ENCODE measurements around the gene IL6R.
"Not testable (repeated sequence)": the region's sequence is repeated elsewhere in the genome, so short reads cannot be mapped to it uniquely, and the experiment has no call there.

IL6R gene

DNA sequence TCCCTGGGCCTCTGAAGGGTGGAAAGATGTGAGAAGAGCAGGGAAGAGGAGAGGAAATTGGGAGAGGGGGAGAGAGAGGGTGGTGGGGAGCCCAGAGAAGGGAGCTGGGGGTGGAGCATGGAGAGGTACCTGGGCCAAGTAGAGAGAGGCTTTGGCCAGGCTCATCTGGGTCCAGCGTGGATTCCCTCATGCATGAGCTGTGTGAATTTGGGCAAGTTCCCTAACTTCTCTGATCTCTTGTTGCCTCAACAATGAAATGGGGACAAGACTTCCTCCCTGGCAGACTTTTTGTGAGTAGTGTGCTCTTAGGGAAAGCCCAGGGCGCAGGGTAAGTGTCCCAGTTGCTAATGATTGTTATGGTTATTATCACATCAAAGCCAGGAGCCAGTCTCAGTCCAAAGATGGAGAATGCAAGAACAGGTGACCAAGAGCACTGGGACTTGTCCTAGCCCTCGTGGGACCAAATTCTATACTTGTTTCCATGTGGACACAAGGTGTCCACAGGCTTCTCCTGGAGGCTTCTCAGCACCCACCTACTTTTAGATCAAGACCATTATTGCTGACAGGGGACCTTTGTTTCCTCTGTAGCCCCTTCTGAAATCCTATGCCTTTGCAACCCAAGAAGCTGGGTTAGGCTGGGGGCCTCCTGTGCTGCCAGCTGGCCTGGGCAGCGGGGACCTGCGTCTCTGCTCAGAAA, 13.9 kb downstream of the IL6R start:
- peaks cover 4 to 5% of the 10 kb centered on the region in 2 donors for H3K36me3 ChIP-seq (ENCODE audit: control insufficient read depth in 1 of 2, insufficient read depth in 2 of 2, low read length in 2 of 2)
- peak overlapping the region; percentile 94 for H3K27ac ChIP-seq (ENCODE audit: low read length)
- H3K4me3 ChIP-seq (ENCODE audit: low read depth in 1 of 2, low read length in 2 of 2), result peak overlapping the region; percentile 16 to 32
- no peaks in the 10 kb centered on the region for H3K27me3 ChIP-seq (ENCODE audit: low read depth, low read length)
- peaks cover 36 to 68% of the 10 kb centered on the region in 2 donors for H3K4me1 ChIP-seq (ENCODE audit: control insufficient read depth in 1 of 2, insufficient read depth in 2 of 2, low read length in 2 of 2)
- H3K9me3 ChIP-seq (ENCODE audit: control insufficient read depth in 1 of 2, low read length in 2 of 2), result no peaks in the 10 kb centered on the region

DNA sequence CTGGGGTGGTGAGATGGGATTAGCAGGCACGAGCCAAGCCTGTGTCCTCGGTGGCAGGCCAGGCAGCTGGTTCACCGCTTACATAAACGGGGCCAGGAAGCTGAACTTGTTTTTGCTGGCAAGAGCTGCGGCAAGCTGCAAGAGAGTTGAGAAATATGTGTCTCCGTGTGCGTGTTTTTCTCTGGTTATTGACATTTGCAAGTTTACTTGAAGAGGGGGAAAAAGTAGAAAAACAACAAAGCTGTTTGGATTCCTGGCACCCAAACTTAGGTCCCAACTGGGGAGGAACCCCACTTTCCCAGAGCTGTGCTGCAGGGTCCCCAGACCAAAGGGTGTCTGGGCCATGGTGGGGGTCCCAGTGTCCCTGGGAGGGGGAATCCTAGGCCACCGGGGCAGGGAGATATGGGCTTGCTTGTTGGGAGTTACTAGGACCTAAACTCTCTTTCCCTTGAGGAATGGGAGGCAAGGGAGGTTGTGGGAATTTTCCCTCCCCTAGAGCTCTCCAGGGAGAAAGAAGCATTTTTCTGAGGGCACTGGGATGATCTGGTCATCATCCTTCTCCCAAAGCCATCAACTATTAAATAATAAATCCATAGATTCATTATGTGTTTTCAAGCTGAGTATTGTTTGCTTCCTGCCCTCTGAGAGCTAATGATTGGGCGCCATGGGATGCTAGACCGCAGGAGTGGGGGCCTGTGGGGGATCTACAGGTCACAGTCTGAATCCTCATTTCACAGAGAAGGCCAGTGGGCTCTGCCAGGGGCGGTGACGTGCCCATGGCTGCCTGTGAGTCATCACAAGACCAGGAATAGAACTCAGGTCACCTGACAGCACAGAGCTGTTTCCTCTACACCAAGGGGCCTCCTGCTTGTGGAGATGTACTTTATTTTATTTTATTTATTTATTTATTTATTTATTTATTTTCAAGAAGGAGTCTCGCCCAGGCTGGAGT, 14.8 kb downstream of the IL6R start:
- peak overlapping the region; percentile 94 for H3K27ac ChIP-seq (ENCODE audit: low read length)
- H3K4me3 ChIP-seq (ENCODE audit: low read depth in 1 of 2, low read length in 2 of 2), result peak overlapping the region; percentile 16 to 32
- peaks cover 4 to 5% of the 10 kb centered on the region in 2 donors for H3K36me3 ChIP-seq (ENCODE audit: control insufficient read depth in 1 of 2, insufficient read depth in 2 of 2, low read length in 2 of 2)
- peaks cover 42 to 66% of the 10 kb centered on the region in 2 donors for H3K4me1 ChIP-seq (ENCODE audit: control insufficient read depth in 1 of 2, insufficient read depth in 2 of 2, low read length in 2 of 2)
- no peaks in the 10 kb centered on the region for H3K9me3 ChIP-seq (ENCODE audit: control insufficient read depth in 1 of 2, low read length in 2 of 2)
- no peaks in the 10 kb centered on the region for H3K27me3 ChIP-seq (ENCODE audit: low read depth, low read length)

DNA sequence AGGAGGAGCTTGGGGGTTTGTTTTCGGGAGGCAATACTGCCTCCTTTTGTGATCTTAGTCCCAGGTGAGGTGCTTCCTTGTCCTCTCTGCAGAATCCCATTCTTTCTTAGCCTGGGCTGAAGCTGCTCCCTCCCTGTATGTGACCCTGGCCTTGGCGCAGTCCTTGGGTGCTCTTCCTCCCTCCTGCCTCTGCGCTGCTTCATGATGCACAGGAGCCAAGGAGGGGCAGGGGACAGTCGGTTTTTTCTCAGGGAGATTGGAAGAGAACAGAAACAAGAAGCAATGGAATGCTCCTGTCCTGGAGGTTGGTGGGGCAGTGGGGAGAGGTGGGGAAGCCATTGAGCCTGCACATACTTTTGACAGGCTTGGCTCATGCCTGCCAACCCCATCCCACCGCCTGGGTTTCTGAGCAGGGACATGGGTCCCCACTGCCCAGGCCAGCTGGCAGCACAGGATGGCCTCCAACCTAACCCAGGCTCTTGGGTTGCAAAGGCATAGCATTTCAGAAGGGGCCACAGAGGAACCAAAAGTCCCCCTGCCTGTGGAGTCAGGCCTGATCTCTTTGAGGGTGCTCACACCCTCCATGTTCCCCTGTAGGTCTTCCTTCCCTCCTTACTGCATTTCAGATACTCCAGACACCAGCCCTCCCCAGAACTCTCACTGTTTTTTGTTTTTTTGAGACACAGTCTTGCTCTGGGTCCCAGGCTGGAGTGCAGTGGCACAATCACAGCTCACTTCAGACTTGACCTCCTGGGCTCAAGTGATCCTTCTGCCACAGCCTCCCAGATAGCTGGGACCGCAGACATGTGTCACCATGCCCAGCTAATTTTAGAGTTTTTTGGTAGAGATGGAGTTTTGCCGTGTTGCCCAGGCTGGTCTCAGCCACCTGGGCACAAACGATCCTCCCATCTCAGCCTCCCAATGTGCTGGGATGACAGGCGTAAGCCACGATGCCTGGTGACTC, 16.1 kb downstream of the IL6R start:
- peak overlapping the region; percentile 49 for H3K27ac ChIP-seq (ENCODE audit: low read length)
- peak overlapping the region in 1 of 2 donors; percentile 16 for H3K4me3 ChIP-seq (ENCODE audit: low read depth in 1 of 2, low read length in 2 of 2)
- peaks cover 4 to 5% of the 10 kb centered on the region in 2 donors for H3K36me3 ChIP-seq (ENCODE audit: control insufficient read depth in 1 of 2, insufficient read depth in 2 of 2, low read length in 2 of 2)
- H3K9me3 ChIP-seq (ENCODE audit: control insufficient read depth in 1 of 2, low read length in 2 of 2), result no peaks in the 10 kb centered on the region
- peaks cover 42 to 65% of the 10 kb centered on the region in 2 donors for H3K4me1 ChIP-seq (ENCODE audit: control insufficient read depth in 1 of 2, insufficient read depth in 2 of 2, low read length in 2 of 2)
- no peaks in the 10 kb centered on the region for H3K27me3 ChIP-seq (ENCODE audit: low read depth, low read length)

DNA sequence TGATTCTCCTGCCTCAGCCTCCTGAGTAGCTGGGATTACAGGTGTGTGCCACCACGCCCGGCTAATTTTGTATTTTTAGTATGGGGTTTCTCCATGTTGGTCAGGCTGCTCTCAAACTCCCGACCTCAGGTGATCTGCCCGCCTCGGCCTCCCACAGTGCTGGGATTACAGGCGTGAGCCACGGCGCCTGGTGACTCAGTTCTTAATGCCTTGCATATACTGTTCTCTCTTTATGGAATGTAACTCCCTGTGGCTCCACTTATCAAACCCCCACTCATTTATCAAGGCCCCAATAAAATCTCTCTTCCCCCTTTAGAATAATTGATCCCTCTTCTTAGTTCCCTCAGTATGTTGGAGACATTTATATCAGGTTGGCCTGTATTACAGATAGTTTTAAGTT, 16.9 kb downstream of the IL6R start:
- not testable (repeated sequence) for H3K4me3 ChIP-seq (ENCODE audit: low read depth in 1 of 2, low read length in 2 of 2); H3K9me3 ChIP-seq (ENCODE audit: control insufficient read depth in 1 of 2, low read length in 2 of 2); H3K27ac ChIP-seq (ENCODE audit: low read length); H3K36me3 ChIP-seq (ENCODE audit: control insufficient read depth in 1 of 2, insufficient read depth in 2 of 2, low read length in 2 of 2); H3K27me3 ChIP-seq (ENCODE audit: low read depth, low read length)
- H3K4me1 ChIP-seq (ENCODE audit: control insufficient read depth in 1 of 2, insufficient read depth in 2 of 2, low read length in 2 of 2), result peaks cover 42 to 62% of the 10 kb centered on the region in 2 donors

DNA sequence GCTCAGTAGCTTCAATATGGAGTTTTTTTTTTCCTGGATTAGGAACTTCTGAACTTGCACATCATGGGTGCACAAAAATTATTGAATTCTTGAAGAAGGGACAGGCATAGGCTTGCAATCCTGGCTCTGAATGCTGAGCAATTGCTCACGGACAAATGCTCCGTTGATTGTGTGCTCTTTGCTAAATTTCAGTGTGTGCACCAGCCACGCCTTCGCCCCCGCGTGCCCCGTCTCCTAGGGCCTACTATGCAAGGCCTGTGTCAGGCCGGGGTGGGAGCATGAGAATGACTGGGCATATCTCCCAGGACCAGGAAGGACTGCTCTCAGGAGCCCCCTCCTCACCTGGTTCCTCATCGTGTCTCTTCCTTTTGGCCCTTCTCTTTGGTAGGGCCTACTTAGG, 17.4 kb downstream of the IL6R start:
- no peak overlapping the region for H3K4me3 ChIP-seq (ENCODE audit: low read depth in 1 of 2, low read length in 2 of 2)
- peaks cover 45 to 63% of the 10 kb centered on the region in 2 donors for H3K4me1 ChIP-seq (ENCODE audit: control insufficient read depth in 1 of 2, insufficient read depth in 2 of 2, low read length in 2 of 2)
- no peak overlapping the region for H3K27ac ChIP-seq (ENCODE audit: low read length)
- H3K27me3 ChIP-seq (ENCODE audit: low read depth, low read length), result no peaks in the 10 kb centered on the region
- no peaks in the 10 kb centered on the region for H3K9me3 ChIP-seq (ENCODE audit: control insufficient read depth in 1 of 2, low read length in 2 of 2)
- peaks cover 4 to 5% of the 10 kb centered on the region in 2 donors for H3K36me3 ChIP-seq (ENCODE audit: control insufficient read depth in 1 of 2, insufficient read depth in 2 of 2, low read length in 2 of 2)

DNA sequence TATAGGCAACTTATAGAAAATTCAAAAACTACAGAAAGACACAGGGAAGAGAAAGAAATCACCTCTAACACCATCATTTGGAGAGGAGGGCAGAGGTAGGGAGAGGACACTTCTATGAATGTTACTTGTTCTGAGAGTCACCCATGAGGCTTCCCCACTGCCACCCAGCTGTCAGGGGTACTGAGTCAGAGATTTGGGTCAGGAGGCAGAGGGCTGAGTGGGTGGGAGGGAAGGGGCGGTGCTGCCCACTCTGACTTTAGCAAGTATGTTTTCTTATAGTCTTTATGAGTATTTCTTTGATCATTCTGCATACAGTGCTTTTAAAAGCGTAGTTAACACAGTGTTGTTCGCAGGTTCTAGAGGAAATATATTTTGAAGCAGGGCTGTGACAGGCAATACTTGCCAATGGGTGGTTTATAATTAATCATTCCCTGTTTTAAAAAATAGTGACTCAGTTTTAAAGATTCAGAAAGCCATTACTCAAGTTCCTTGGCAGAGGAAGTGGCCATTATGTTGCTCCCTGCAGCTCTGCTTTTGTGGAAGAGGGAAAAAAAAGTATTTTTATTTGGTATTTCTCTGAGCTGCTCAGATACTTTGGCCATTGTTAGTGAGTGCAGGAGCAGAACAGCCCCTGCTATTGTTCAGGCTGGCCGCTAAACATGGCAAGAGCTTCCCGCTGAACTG, 18.3 kb downstream of the IL6R start:
- Histone ChIP-seq H3K9me3 (ENCODE audit: control insufficient read depth in 1 of 2, low read length in 2 of 2) (no peaks in the 10 kb centered on the region), H3K36me3 (ENCODE audit: control insufficient read depth in 1 of 2, insufficient read depth in 2 of 2, low read length in 2 of 2) (peaks cover 4 to 5% of the 10 kb centered on the region in 2 donors), H3K27me3 (ENCODE audit: low read depth, low read length) (no peaks in the 10 kb centered on the region), H3K4me1 (ENCODE audit: control insufficient read depth in 1 of 2, insufficient read depth in 2 of 2, low read length in 2 of 2) (peaks cover 53 to 68% of the 10 kb centered on the region in 2 donors), H3K27ac (ENCODE audit: low read length) (peak overlapping the region; percentile 20), H3K4me3 (ENCODE audit: low read depth in 1 of 2, low read length in 2 of 2) (no peak overlapping the region)

DNA sequence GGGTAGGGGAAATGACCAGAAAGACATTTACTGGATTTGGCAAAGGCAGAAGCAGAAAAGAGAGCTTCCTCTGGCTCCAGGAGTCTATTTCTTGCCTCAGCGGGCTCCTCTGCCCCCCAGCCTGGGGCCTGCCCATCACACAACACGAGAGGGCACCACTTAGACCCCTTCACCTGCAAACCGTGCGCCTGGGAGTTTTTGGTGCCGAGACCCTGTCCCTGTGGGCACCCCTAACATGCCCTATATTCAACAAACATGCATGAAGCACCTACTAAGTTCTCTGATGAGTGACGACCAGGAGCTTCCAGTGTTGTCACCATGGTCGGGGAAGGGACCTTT, 18.8 kb downstream of the IL6R start:
- Histone ChIP-seq H3K9me3 (ENCODE audit: control insufficient read depth in 1 of 2, low read length in 2 of 2) (no peaks in the 10 kb centered on the region), H3K27ac (ENCODE audit: low read length) (peak overlapping the region; percentile 20), H3K4me3 (ENCODE audit: low read depth in 1 of 2, low read length in 2 of 2) (no peak overlapping the region), H3K36me3 (ENCODE audit: control insufficient read depth in 1 of 2, insufficient read depth in 2 of 2, low read length in 2 of 2) (peaks cover 4 to 5% of the 10 kb centered on the region in 2 donors), H3K4me1 (ENCODE audit: control insufficient read depth in 1 of 2, insufficient read depth in 2 of 2, low read length in 2 of 2) (peaks cover 49 to 68% of the 10 kb centered on the region in 2 donors), H3K27me3 (ENCODE audit: low read depth, low read length) (no peaks in the 10 kb centered on the region)

DNA sequence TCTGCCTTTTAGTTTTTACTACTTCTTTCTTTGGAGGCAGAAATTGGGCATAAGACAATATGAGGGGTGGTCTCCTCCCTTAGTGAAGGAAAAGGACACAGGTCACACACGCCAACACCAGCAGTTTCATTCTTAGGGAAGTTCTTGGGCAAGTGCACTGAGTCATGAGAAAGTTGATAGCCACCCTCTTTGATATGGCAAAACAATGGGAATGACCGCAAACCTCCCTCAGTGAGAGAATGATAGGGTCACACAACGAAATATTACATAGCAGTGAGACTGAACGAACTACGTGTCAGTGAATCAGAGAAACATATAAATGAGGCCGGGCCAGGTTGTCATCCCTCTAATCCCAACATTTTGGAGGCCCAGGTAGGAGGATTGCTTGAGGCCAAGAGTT, 20.0 kb downstream of the IL6R start:
- H3K36me3 ChIP-seq (ENCODE audit: control insufficient read depth in 1 of 2, insufficient read depth in 2 of 2, low read length in 2 of 2), result peaks cover 5 to 9% of the 10 kb centered on the region in 2 donors
- H3K9me3 ChIP-seq (ENCODE audit: control insufficient read depth in 1 of 2, low read length in 2 of 2), result no peaks in the 10 kb centered on the region
- H3K27ac ChIP-seq (ENCODE audit: low read length), result no peak overlapping the region
- no peaks in the 10 kb centered on the region for H3K27me3 ChIP-seq (ENCODE audit: low read depth, low read length)
- H3K4me1 ChIP-seq (ENCODE audit: control insufficient read depth in 1 of 2, insufficient read depth in 2 of 2, low read length in 2 of 2), result peaks cover 49 to 61% of the 10 kb centered on the region in 2 donors
- H3K4me3 ChIP-seq (ENCODE audit: low read depth in 1 of 2, low read length in 2 of 2), result no peak overlapping the region

DNA sequence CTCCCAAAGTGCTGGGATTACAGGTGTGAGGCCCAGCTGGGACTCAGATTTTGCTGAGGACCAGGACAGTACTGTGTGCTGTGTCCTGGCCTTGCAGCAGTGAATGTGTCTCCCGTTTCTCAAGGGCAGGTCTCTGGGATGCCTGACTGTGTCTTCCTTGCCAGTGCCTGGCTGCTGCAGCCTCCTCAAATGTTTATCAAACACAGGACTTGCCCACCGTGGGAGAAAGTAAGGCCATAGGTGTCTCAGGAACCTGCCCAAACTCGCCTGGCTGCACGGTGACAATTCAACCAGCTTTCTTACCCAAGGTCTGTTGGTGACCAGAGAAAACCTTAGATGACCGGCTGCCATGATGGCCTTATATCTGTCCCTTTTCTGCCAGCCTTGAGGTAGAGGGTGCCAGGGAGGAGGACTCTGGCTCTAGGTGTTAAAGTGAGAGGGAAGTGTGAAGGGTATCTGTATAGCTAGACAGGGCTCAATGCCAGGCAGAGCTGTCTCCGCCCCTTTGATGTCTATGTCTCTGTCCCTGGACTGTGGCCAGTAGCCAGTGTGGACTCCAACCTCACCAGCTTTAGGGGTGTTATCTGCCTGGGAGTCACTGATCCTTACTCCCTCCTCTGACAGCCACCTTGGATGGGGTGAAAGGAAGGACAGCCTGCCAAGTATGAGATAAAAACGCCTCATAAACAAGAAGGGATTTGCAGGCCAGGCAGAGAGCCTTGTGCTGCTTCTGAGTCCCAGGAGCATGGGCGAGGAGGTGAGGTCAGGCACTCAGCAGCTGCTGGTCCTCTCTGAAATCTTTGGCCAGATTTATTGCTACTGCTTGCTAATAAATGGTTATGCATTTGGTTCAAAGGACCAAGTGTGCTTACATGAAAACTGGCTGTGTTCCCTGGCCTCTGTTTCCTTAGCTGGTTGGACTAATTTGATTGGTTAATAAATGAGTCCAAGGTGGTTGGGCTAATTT, 22.3 kb downstream of the IL6R start:
- H3K27ac ChIP-seq (ENCODE audit: low read length), result peak overlapping the region; percentile 42
- no peak overlapping the region for H3K4me3 ChIP-seq (ENCODE audit: low read depth in 1 of 2, low read length in 2 of 2)
- H3K27me3 ChIP-seq (ENCODE audit: low read depth, low read length), result no peaks in the 10 kb centered on the region
- H3K36me3 ChIP-seq (ENCODE audit: control insufficient read depth in 1 of 2, insufficient read depth in 2 of 2, low read length in 2 of 2), result peaks cover 5 to 12% of the 10 kb centered on the region in 2 donors
- no peaks in the 10 kb centered on the region for H3K9me3 ChIP-seq (ENCODE audit: control insufficient read depth in 1 of 2, low read length in 2 of 2)
- peaks cover 52 to 54% of the 10 kb centered on the region in 2 donors for H3K4me1 ChIP-seq (ENCODE audit: control insufficient read depth in 1 of 2, insufficient read depth in 2 of 2, low read length in 2 of 2)

Measured in muscle layer of duodenum (tissue), 2 donors.